ENCODE results near the gene SMIM38.

The SMIM38 gene

DNA sequence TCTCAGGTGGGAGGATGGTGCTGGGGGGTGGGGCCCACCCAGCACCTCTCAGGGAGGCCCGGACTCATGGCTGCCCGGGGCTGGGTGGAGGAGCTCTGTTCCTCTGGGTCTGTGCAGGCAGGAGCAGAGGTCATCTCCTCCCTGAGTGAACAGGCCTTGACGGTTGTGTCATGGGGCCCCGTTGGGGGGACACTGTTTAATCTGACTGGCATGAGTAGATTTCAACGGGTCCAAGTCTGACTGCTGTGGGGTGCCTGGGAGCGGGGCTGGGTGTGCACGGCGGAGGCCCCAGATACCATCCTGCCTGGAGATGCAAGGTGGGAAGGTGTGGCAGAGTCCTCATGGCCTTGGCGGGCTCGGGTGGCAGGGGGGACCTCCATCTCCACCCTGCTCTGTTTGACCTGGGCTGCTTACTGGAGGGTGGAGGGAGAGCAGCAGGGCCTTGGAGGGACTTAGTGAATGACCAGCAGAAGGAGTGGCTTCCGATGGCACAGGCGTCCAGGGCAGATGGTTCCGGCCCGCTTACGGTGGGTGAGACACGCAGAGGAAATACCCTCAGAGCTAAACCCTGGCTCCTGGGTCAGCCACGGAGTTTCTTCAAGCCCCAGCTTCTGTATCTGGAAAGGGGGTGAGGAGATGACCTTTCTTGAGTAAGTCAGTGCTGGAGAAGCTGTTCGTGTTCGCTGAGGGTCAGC is 48.7 kb downstream of the SMIM38 start:
- DNase-seq (no peak), ATAC-seq (no peak)
- Mint-ChIP-seq H3K27me3 (no peaks in the 10 kb centered on the region), H3K4me1 (peaks cover 4% of the 10 kb centered on the region), H3K9me3 (peaks cover 4 to 7% of the 10 kb centered on the region in 2 donors), H3K27ac (no peak overlapping the region), H3K4me3 (no peak overlapping the region)

DNA sequence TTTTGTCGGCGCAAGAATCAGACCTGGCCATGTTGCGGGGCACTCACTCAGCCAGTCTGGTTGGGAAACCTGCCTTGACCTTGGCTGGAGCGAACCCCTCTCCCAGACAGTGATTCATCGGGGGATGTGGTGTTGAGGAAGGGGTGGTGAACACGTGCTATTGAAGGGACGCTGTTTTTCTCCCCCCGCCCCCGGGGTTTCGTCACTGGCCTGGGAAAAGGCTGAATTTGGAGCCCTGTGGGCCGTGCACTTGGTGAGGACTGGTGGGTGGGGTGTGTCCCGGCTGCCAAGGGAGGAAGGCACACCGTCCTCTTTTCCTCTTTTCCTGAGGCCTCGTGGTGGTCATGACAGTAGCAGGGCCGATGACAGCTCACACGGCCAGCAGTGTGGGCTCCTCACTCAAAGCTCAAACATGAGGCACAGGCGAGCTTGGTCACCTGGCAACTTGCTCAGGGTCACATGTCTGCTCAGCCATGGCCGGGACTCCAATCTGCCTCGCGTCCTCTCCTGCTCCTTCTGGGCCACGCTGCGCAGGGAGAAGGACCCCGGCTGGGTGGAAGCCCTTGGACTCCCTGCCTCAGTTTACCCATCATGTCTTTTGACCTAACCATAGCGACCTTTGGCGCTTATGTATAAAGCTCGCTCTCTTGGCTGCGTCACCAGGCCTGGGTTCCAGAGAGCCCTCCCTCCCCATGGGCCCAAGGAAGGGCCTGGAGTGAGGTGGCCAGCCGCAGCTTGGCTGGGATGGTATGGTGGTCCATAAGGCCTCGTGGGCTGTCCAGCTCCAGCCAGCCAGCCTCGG is 49.4 kb downstream of the SMIM38 start:
- DNase-seq (no peak), ATAC-seq (no peak)
- peak overlapping the region in 1 of 2 donors; percentile 71 for H3K27ac Mint-ChIP-seq
- H3K4me3 Mint-ChIP-seq, result no peak overlapping the region
- peaks cover 3% of the 10 kb centered on the region for H3K4me1 Mint-ChIP-seq
- H3K27me3 Mint-ChIP-seq, result peaks cover 7% of the 10 kb centered on the region
- peaks cover 4 to 7% of the 10 kb centered on the region in 2 donors for H3K9me3 Mint-ChIP-seq
